ENCODE data around the gene MRPS31. TPM values are rescaled to one million over a fixed set of nuclear protein-coding genes. Genes with fewer than 3 reads are reported as not detected.
A peak's percentile ranks its signal among the peaks of the same experiment; 100 is the strongest.
"Not testable (repeated sequence)": the region's sequence is repeated elsewhere in the genome, so short reads cannot be mapped to it uniquely, and the experiment has no call there.

MRPS31 gene
- total and polyA plus RNA-seq, 4 donors: 12.9 to 20.5 (median 16.4) TPM

GRCh38 chr13:40782971-40783370 is 12.0 kb upstream of the MRPS31 start:
- H3K4me3 ChIP-seq (ENCODE audit: low read length in 2 of 2); H3K36me3 ChIP-seq (ENCODE audit: control insufficient read depth in 1 of 2, insufficient read depth in 2 of 2, low read length in 1 of 2); H3K27me3 ChIP-seq (ENCODE audit: control insufficient read depth in 1 of 2, insufficient read depth in 2 of 2, low read length in 1 of 2); ATAC-seq (ENCODE audit: low FRiP score); DNase-seq; H3K27ac ChIP-seq (ENCODE audit: low read depth in 1 of 2, low read length in 2 of 2); intact Hi-C loops (cut with DNase I); H3K9me3 ChIP-seq (ENCODE audit: control insufficient read depth, low read length); H3K4me1 ChIP-seq (ENCODE audit: control insufficient read depth in 1 of 2, insufficient read depth in 2 of 2, low read length in 2 of 2): not testable (repeated sequence)
- 89 to 97% methylated on average over 1 of the region's 1 CpG for whole genome bisulfite sequencing, 2 donors

DNA sequence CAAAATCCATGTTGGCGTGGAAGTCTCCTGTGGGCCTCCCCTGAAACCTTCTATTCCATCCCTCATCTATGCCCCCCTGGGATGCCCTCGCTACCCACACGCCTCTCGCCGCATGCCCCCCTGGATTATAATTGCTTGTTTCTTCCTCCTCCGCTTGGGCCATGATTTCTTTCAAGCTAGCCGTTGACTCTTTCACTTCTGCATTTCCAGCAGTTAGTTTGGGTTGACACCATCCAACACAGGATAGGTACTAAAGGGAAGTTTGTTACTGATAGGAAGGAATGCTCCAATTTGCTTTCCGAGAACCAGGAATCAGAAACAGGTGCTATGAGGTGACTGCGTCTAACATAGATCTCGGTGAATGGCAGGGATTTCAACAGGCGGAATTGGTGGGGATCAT is 10.7 kb upstream of the MRPS31 start:
- DNase-seq (no peak), ATAC-seq (ENCODE audit: low FRiP score) (no peak)
- Histone ChIP-seq H3K27ac (ENCODE audit: low read depth in 1 of 2, low read length in 2 of 2) (no peak overlapping the region), H3K27me3 (ENCODE audit: control insufficient read depth in 1 of 2, insufficient read depth in 2 of 2, low read length in 1 of 2) (no peaks in the 10 kb centered on the region), H3K9me3 (ENCODE audit: control insufficient read depth, low read length) (no peaks in the 10 kb centered on the region), H3K36me3 (ENCODE audit: control insufficient read depth in 1 of 2, insufficient read depth in 2 of 2, low read length in 1 of 2) (no peaks in the 10 kb centered on the region), H3K4me3 (ENCODE audit: low read length in 2 of 2) (no peak overlapping the region), H3K4me1 (ENCODE audit: control insufficient read depth in 1 of 2, insufficient read depth in 2 of 2, low read length in 2 of 2) (no peaks in the 10 kb centered on the region)
- 92% methylated on average over 11 of the region's 11 CpGs for WGBS, 2 donors
- intact Hi-C loops (cut with DNase I): no loop called here

GRCh38 chr13:40780822-40781401 is 9.9 kb upstream of the MRPS31 start:
- Histone ChIP-seq H3K4me1 (ENCODE audit: control insufficient read depth in 1 of 2, insufficient read depth in 2 of 2, low read length in 2 of 2) (no peaks in the 10 kb centered on the region), H3K9me3 (ENCODE audit: control insufficient read depth, low read length) (no peaks in the 10 kb centered on the region), H3K36me3 (ENCODE audit: control insufficient read depth in 1 of 2, insufficient read depth in 2 of 2, low read length in 1 of 2) (no peaks in the 10 kb centered on the region), H3K27me3 (ENCODE audit: control insufficient read depth in 1 of 2, insufficient read depth in 2 of 2, low read length in 1 of 2) (no peaks in the 10 kb centered on the region), H3K27ac (ENCODE audit: low read depth in 1 of 2, low read length in 2 of 2) (no peak overlapping the region), H3K4me3 (ENCODE audit: low read length in 2 of 2) (no peak overlapping the region)
- intact Hi-C loops (cut with DNase I): no loop called here
- ATAC-seq (ENCODE audit: low FRiP score) (no peak), DNase-seq (no peak)
- WGBS, 2 donors: 64 to 65% methylated on average over 14 of the region's 14 CpGs

GRCh38 chr13:40779796-40780285 is 8.9 kb upstream of the MRPS31 start:
- DNase-seq (no peak), ATAC-seq (ENCODE audit: low FRiP score) (no peak)
- intact Hi-C loops (cut with DNase I): loop anchor here in 1 of 2 donors (10.0 kb wide), 1 partner anchor 1095 kb away; no protein-coding TSS in a partner anchor
- whole genome bisulfite sequencing, 2 donors: 94 to 96% methylated on average over 5 of the region's 5 CpGs
- Histone ChIP-seq H3K4me1 (ENCODE audit: control insufficient read depth in 1 of 2, insufficient read depth in 2 of 2, low read length in 2 of 2) (no peaks in the 10 kb centered on the region), H3K27ac (ENCODE audit: low read depth in 1 of 2, low read length in 2 of 2) (no peak overlapping the region), H3K4me3 (ENCODE audit: low read length in 2 of 2) (no peak overlapping the region), H3K27me3 (ENCODE audit: control insufficient read depth in 1 of 2, insufficient read depth in 2 of 2, low read length in 1 of 2) (no peaks in the 10 kb centered on the region), H3K36me3 (ENCODE audit: control insufficient read depth in 1 of 2, insufficient read depth in 2 of 2, low read length in 1 of 2) (no peaks in the 10 kb centered on the region), H3K9me3 (ENCODE audit: control insufficient read depth, low read length) (no peaks in the 10 kb centered on the region)

- no peak for DNase-seq
- no peak for ATAC-seq (ENCODE audit: low FRiP score)
- no peaks in the 10 kb centered on the region for H3K27me3 ChIP-seq (ENCODE audit: control insufficient read depth in 1 of 2, insufficient read depth in 2 of 2, low read length in 1 of 2)
- no peak overlapping the region for H3K4me3 ChIP-seq (ENCODE audit: low read length in 2 of 2)
- H3K36me3 ChIP-seq (ENCODE audit: control insufficient read depth in 1 of 2, insufficient read depth in 2 of 2, low read length in 1 of 2): no peaks in the 10 kb centered on the region
- intact Hi-C loops (cut with DNase I): loop anchor here in 1 of 2 donors (10.0 kb wide), 1 partner anchor 1094 kb away; no protein-coding TSS in a partner anchor
- WGBS, 2 donors: 33 to 39% methylated on average over 4 of the region's 4 CpGs
- no peaks in the 10 kb centered on the region for H3K9me3 ChIP-seq (ENCODE audit: control insufficient read depth, low read length)
- H3K27ac ChIP-seq (ENCODE audit: low read depth in 1 of 2, low read length in 2 of 2): no peak overlapping the region
- no peaks in the 10 kb centered on the region for H3K4me1 ChIP-seq (ENCODE audit: control insufficient read depth in 1 of 2, insufficient read depth in 2 of 2, low read length in 2 of 2)
Observed at GRCh38 chr13:40779049-40779448, 8.1 kb upstream of the MRPS31 start.

GRCh38 chr13:40777809-40778175 is 6.8 kb upstream of the MRPS31 start:
- whole genome bisulfite sequencing, 2 donors: 41 to 47% methylated on average over 3 of the region's 3 CpGs
- intact Hi-C loops (cut with DNase I): loop anchor here in 1 of 2 donors (10.0 kb wide), 1 partner anchor 1093 kb away; no protein-coding TSS in a partner anchor
- Histone ChIP-seq H3K27me3 (ENCODE audit: control insufficient read depth in 1 of 2, insufficient read depth in 2 of 2, low read length in 1 of 2) (no peaks in the 10 kb centered on the region), H3K4me3 (ENCODE audit: low read length in 2 of 2) (no peak overlapping the region), H3K4me1 (ENCODE audit: control insufficient read depth in 1 of 2, insufficient read depth in 2 of 2, low read length in 2 of 2) (no peaks in the 10 kb centered on the region), H3K9me3 (ENCODE audit: control insufficient read depth, low read length) (no peaks in the 10 kb centered on the region), H3K27ac (ENCODE audit: low read depth in 1 of 2, low read length in 2 of 2) (no peak overlapping the region), H3K36me3 (ENCODE audit: control insufficient read depth in 1 of 2, insufficient read depth in 2 of 2, low read length in 1 of 2) (no peaks in the 10 kb centered on the region)
- ATAC-seq (ENCODE audit: low FRiP score) (no peak), DNase-seq (no peak)

DNA sequence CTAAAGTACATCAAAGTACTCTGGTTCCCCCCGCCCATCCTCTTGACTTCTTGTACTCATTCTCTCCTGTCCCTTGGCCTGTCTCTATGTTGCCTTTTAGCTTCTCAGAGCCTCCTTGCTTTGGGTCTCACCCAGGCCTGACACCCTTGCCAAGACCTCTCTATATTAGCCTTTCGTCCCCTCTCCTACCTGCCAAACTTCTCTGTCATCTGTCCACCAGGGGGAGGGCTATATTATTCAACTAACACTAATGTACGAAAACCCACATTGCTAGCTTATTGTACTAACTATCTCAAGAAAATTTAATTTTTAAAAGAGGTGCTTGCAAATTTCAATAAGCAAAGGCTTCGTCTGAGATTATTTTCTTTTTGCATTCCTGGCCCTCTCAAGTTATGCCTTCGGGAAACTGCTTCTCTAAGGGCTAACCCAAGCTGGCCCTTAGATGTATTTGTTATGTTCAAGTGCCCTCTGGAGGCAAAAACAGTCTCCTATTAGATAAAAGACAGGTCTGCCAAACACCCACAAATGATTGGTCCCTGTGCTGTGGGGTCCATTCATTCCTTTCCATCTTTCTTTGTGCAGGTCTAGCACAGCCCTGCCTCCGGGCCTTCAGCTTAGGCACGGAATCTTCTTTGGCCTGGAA is 6.3 kb upstream of the MRPS31 start:
- no peak overlapping the region for H3K27ac ChIP-seq (ENCODE audit: low read depth in 1 of 2, low read length in 2 of 2)
- no peak for DNase-seq
- H3K4me1 ChIP-seq (ENCODE audit: control insufficient read depth in 1 of 2, insufficient read depth in 2 of 2, low read length in 2 of 2): no peaks in the 10 kb centered on the region
- no peaks in the 10 kb centered on the region for H3K9me3 ChIP-seq (ENCODE audit: control insufficient read depth, low read length)
- no peaks in the 10 kb centered on the region for H3K36me3 ChIP-seq (ENCODE audit: control insufficient read depth in 1 of 2, insufficient read depth in 2 of 2, low read length in 1 of 2)
- no peaks in the 10 kb centered on the region for H3K27me3 ChIP-seq (ENCODE audit: control insufficient read depth in 1 of 2, insufficient read depth in 2 of 2, low read length in 1 of 2)
- 12% methylated on average over 7 of the region's 7 CpGs for WGBS, 2 donors
- H3K4me3 ChIP-seq (ENCODE audit: low read length in 2 of 2): no peak overlapping the region
- intact Hi-C loops (cut with DNase I): loop anchor here in 1 of 2 donors (10.0 kb wide), 1 partner anchor 1092 kb away; no protein-coding TSS in a partner anchor
- ATAC-seq (ENCODE audit: low FRiP score): peak; percentile 69

GRCh38 chr13:40776681-40777165 is 5.7 kb upstream of the MRPS31 start:
- intact Hi-C loops (cut with DNase I): loop anchor here in 1 of 2 donors (10.0 kb wide), 1 partner anchor 1092 kb away; no protein-coding TSS in a partner anchor
- no peaks in the 10 kb centered on the region for H3K27me3 ChIP-seq (ENCODE audit: control insufficient read depth in 1 of 2, insufficient read depth in 2 of 2, low read length in 1 of 2)
- H3K36me3 ChIP-seq (ENCODE audit: control insufficient read depth in 1 of 2, insufficient read depth in 2 of 2, low read length in 1 of 2): no peaks in the 10 kb centered on the region
- H3K4me3 ChIP-seq (ENCODE audit: low read length in 2 of 2): no peak overlapping the region
- ATAC-seq (ENCODE audit: low FRiP score): no peak
- no peak overlapping the region for H3K27ac ChIP-seq (ENCODE audit: low read depth in 1 of 2, low read length in 2 of 2)
- H3K9me3 ChIP-seq (ENCODE audit: control insufficient read depth, low read length): no peaks in the 10 kb centered on the region
- H3K4me1 ChIP-seq (ENCODE audit: control insufficient read depth in 1 of 2, insufficient read depth in 2 of 2, low read length in 2 of 2): no peaks in the 10 kb centered on the region
- DNase-seq: no peak
- WGBS, 2 donors: 63 to 71% methylated on average over 7 of the region's 7 CpGs

DNA sequence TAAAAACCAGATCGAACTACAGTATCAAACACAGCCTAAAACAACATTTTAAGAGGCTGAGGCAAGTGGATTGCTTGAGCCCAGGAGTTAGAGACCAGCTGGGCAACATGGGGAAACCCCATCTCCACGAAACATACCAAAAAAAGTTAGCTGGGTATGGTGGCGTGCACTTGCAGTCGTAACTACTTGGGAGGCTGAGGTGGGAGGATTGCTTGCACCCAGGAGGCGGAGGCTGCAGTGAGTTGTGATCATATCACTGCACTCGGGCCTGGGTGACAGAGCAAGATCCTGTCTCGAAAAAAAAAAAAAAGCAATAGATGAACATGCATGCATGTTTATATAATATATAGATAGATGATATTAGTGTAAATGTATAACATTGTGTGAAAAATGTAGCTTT is 5.2 kb upstream of the MRPS31 start:
- H3K4me1 ChIP-seq (ENCODE audit: control insufficient read depth in 1 of 2, insufficient read depth in 2 of 2, low read length in 2 of 2): no peaks in the 10 kb centered on the region
- intact Hi-C loops (cut with DNase I): loop anchor here in 1 of 2 donors (10.0 kb wide), 1 partner anchor 1091 kb away; no protein-coding TSS in a partner anchor
- no peak for DNase-seq
- no peak overlapping the region for H3K4me3 ChIP-seq (ENCODE audit: low read length in 2 of 2)
- 82 to 83% methylated on average over 7 of the region's 7 CpGs for WGBS, 2 donors
- no peaks in the 10 kb centered on the region for H3K27me3 ChIP-seq (ENCODE audit: control insufficient read depth in 1 of 2, insufficient read depth in 2 of 2, low read length in 1 of 2)
- H3K27ac ChIP-seq (ENCODE audit: low read depth in 1 of 2, low read length in 2 of 2): no peak overlapping the region
- H3K36me3 ChIP-seq (ENCODE audit: control insufficient read depth in 1 of 2, insufficient read depth in 2 of 2, low read length in 1 of 2): no peaks in the 10 kb centered on the region
- H3K9me3 ChIP-seq (ENCODE audit: control insufficient read depth, low read length): no peaks in the 10 kb centered on the region
- ATAC-seq (ENCODE audit: low FRiP score): no peak

Measured in aorta (tissue), 5 donors.